OCI-LY1 (cell line): ENCODE data around the gene TMEM38B.

Experiments
- H2AFZ ChIP-seq: fragments of 200-600 bp; sonication (generic), shearing (Covaris generic); 2 replicates; pipeline ENCODE4 v1.6.0; 2014; ENCODE audit warnings: antibody characterized with exemption, mild to moderate bottlenecking, low read length
- H3F3A ChIP-seq: fragments of 200-600 bp; sonication (generic), shearing (Covaris generic); 2 replicates; pipeline ENCODE4 v1.6.0; 2014; ENCODE audit warnings: mild to moderate bottlenecking, antibody characterized with exemption, low read length, moderate library complexity; ENCODE audit not compliant: insufficient read depth
- H3K27ac ChIP-seq: fragments of 200-600 bp; sonication (generic); 2 replicates; pipeline ENCODE4 v1.5.1; 2014; ENCODE audit warnings: low read length, mixed run types, mild to moderate bottlenecking, low read depth; ENCODE audit not compliant: poor library complexity, severe bottlenecking
- H3K27me3 ChIP-seq: fragments of 200-600 bp; sonication (generic); 2 replicates; pipeline ENCODE4 v1.6.0; 2014; ENCODE audit warnings: antibody characterized with exemption, mild to moderate bottlenecking, low read length, moderate library complexity; ENCODE audit not compliant: insufficient read depth
- H3K36me3 ChIP-seq: fragments of 200-600 bp; sonication (generic); 2 replicates; pipeline ENCODE4 v1.6.1; 2014; ENCODE audit warnings: mild to moderate bottlenecking, antibody characterized with exemption, low read length, moderate library complexity, mixed read lengths; ENCODE audit not compliant: insufficient read depth
- H3K4me1 ChIP-seq: fragments of 200-600 bp; sonication (generic); 2 replicates; pipeline ENCODE4 v1.5.1; 2014; ENCODE audit warnings: mild to moderate bottlenecking, low read length, moderate library complexity; ENCODE audit not compliant: insufficient read depth, severe bottlenecking
- H3K4me2 ChIP-seq: fragments of 200-600 bp; sonication (generic), shearing (Covaris generic); 2 replicates; pipeline ENCODE4 v1.6.1; 2014; ENCODE audit warnings: low read length
- H3K4me3 ChIP-seq: fragments of 200-600 bp; sonication (generic); 2 replicates; pipeline ENCODE4 v1.5.1; 2014; ENCODE audit warnings: low read length, low read depth, mild to moderate bottlenecking, mixed read lengths; ENCODE audit not compliant: poor library complexity, severe bottlenecking
- H3K79me2 ChIP-seq: fragments of 200-600 bp; shearing (Covaris generic); 2 replicates; pipeline ENCODE4 v1.6.1; 2016; ENCODE audit warnings: mixed run types, low read length, mixed read lengths; ENCODE audit not compliant: insufficient read depth
- H3K9ac ChIP-seq: fragments of 200-600 bp; sonication (generic), shearing (Covaris generic); 2 replicates; pipeline ENCODE4 v1.6.1; 2014; ENCODE audit warnings: mild to moderate bottlenecking, low read length, mixed read lengths
- H3K9me2 ChIP-seq: fragments of 200-600 bp; sonication (generic), shearing (Covaris generic); 2 replicates; pipeline ENCODE4 v1.6.1; 2014; ENCODE audit warnings: low read depth, mild to moderate bottlenecking, low read length, mixed read lengths
- H3K9me3 ChIP-seq: fragments of 200-600 bp; shearing (Covaris generic); 2 replicates; pipeline ENCODE4 v1.6.1; 2014; ENCODE audit warnings: low read length, mixed read lengths
- H4K20me1 ChIP-seq: fragments of 200-600 bp; sonication (generic), shearing (Covaris generic); 2 replicates; pipeline ENCODE4 v1.6.0; 2016; ENCODE audit warnings: mild to moderate bottlenecking, low read length; ENCODE audit not compliant: insufficient read depth
- CTCF ChIP-seq: fragments of 200-600 bp; sonication (generic), shearing (Covaris generic); IDR thresholded peaks from 2 replicates; pipeline ENCODE4 v1.5.1; 2017; ENCODE audit warnings: mild to moderate bottlenecking, antibody characterized with exemption, low read length, moderate library complexity, mixed read lengths
- EZH2 ChIP-seq: fragments of 200-600 bp; sonication (generic), shearing (Covaris generic); IDR thresholded peaks from 2 replicates; pipeline ENCODE4 v1.8.0; 2017; ENCODE audit warnings: borderline replicate concordance, mixed run types, mild to moderate bottlenecking, antibody characterized with exemption, low read length, moderate library complexity, mixed read lengths

TMEM38B gene

GRCh38 chr9:105651806-105652205, 42.5 kb upstream of the TMEM38B start:
- H3F3A ChIP-seq, result no peaks in the 10 kb centered on the region
- peaks cover 5% of the 10 kb centered on the region for H3K4me1 ChIP-seq
- H2AFZ ChIP-seq, result no peak overlapping the region
- H3K9me2 ChIP-seq, result no peaks in the 10 kb centered on the region
- H3K9me3 ChIP-seq, result no peaks in the 10 kb centered on the region
- no peaks in the 10 kb centered on the region; the same call in 1 of the 2 replicates for H3K27me3 ChIP-seq
- no peaks in the 10 kb centered on the region for H3K79me2 ChIP-seq
- no peak overlapping the region for H3K4me3 ChIP-seq
- H3K27ac ChIP-seq, result no peak overlapping the region
- H3K4me2 ChIP-seq, result no peak overlapping the region
- no peak overlapping the region for H3K9ac ChIP-seq
- no peaks in the 10 kb centered on the region for H4K20me1 ChIP-seq
- H3K36me3 ChIP-seq, result no peaks in the 10 kb centered on the region
- no peak for TF ChIP-seq EZH2

- peak overlapping the region; percentile 52 for H3K4me3 ChIP-seq
- peaks cover 7% of the 10 kb centered on the region; the same call in 1 of the 2 replicates for H3K27me3 ChIP-seq
- H3K79me2 ChIP-seq, result no peaks in the 10 kb centered on the region
- peak overlapping the region; percentile 53; the same call in 1 of the 2 replicates for H3K4me2 ChIP-seq
- H2AFZ ChIP-seq, result no peak overlapping the region
- no peaks in the 10 kb centered on the region for H3K9me2 ChIP-seq
- H3K36me3 ChIP-seq, result no peaks in the 10 kb centered on the region
- H4K20me1 ChIP-seq, result no peaks in the 10 kb centered on the region
- H3K9ac ChIP-seq, result no peak overlapping the region
- no peaks in the 10 kb centered on the region for H3K9me3 ChIP-seq
- no peak for TF ChIP-seq CTCF
- no peak for TF ChIP-seq EZH2
- H3K27ac ChIP-seq, result no peak overlapping the region
- peaks cover 6% of the 10 kb centered on the region for H3K4me1 ChIP-seq
- no peaks in the 10 kb centered on the region for H3F3A ChIP-seq
Measured at GRCh38 chr9:105656131-105656921, 38.0 kb upstream of the TMEM38B start.

GRCh38 chr9:105658351-105658750, 36.0 kb upstream of the TMEM38B start:
- Histone ChIP-seq H3K9me2 (no peaks in the 10 kb centered on the region), H3K27me3 (peaks cover 8% of the 10 kb centered on the region; the same call in 1 of the 2 replicates), H3K79me2 (no peaks in the 10 kb centered on the region), H3K4me1 (peaks cover 6% of the 10 kb centered on the region), H3K27ac (no peak overlapping the region), H3K9me3 (no peaks in the 10 kb centered on the region), H3K9ac (no peak overlapping the region), H3K4me3 (no peak overlapping the region), H3K36me3 (no peaks in the 10 kb centered on the region), H4K20me1 (no peaks in the 10 kb centered on the region), H2AFZ (no peak overlapping the region), H3K4me2 (no peak overlapping the region), H3F3A (no peaks in the 10 kb centered on the region)
- TF ChIP-seq CTCF (no peak), EZH2 (no peak)

- no peak overlapping the region for H3K4me3 ChIP-seq
- H3K4me1 ChIP-seq, result peaks cover 6% of the 10 kb centered on the region
- no peak overlapping the region for H2AFZ ChIP-seq
- H3K9me3 ChIP-seq, result no peaks in the 10 kb centered on the region
- no peak overlapping the region for H3K27ac ChIP-seq
- TF ChIP-seq CTCF (no peak), EZH2 (no peak)
- H3F3A ChIP-seq, result no peaks in the 10 kb centered on the region
- H3K4me2 ChIP-seq, result no peak overlapping the region
- H3K9me2 ChIP-seq, result no peaks in the 10 kb centered on the region
- no peak overlapping the region for H3K9ac ChIP-seq
- H4K20me1 ChIP-seq, result no peaks in the 10 kb centered on the region
- no peaks in the 10 kb centered on the region for H3K36me3 ChIP-seq
- no peaks in the 10 kb centered on the region for H3K79me2 ChIP-seq
- peaks cover 8% of the 10 kb centered on the region; the same call in 1 of the 2 replicates for H3K27me3 ChIP-seq
Measured at GRCh38 chr9:105661011-105661410, 33.3 kb upstream of the TMEM38B start.
